Measurements from ENCODE around the gene ITPKB. TPM values are rescaled to one million over a fixed set of nuclear protein-coding genes. Genes with fewer than 3 reads are reported as not detected.

The ITPKB gene
- total RNA-seq, result 1.8 and 6.6 TPM in 2 replicates

GRCh38 chr1:226738995-226739695 lies at the start of gene ITPKB:
ITPKB (minus strand) TSS chr1:226739282; CDS start chr1:226737458, 1,824 bp downstream.

Small RNA genes within 50 kb of the gene (small RNA-seq; reads per million reads assigned to genes)
- not detected for gene RPS27P5 (ENCODE audit: low replicate concordance)

Other genes with a start within 250 kb of the ITPKB start
- gene STUM, start 190.5 kb downstream of the ITPKB start, total RNA-seq, result not detected in 2 replicates
- gene PSEN2, start 131.3 kb upstream of the ITPKB start, total RNA-seq, result 21.9 and 24.1 TPM in 2 replicates
- 3.7 and 4.6 TPM in 2 replicates for gene COQ8A, start 201.0 kb upstream of the ITPKB start, total RNA-seq

Measured in placental pericyte (primary cell).